Neural crest cell (in vitro differentiated cells): ENCODE results near the gene IL12B. TPM values are rescaled to one million over a fixed set of nuclear protein-coding genes. Genes with fewer than 3 reads are reported as not detected.
A peak's percentile ranks its signal among the peaks of the same experiment; 100 is the strongest.

Source experiments
- DNase-seq: peaks from one replicate; pipeline ENCODE4 v3.0.0; 2021; ENCODE audit warnings: low read depth, mixed read lengths, low spot score
- H3K27ac Mint-ChIP-seq: one replicate; pipeline ENCODE4 v1.8.0; 2021; ENCODE audit warnings: mild to moderate bottlenecking, mixed read lengths; ENCODE audit not compliant: unreplicated experiment
- H3K27me3 Mint-ChIP-seq: 2 replicates; pipeline ENCODE4 v1.8.0; 2021; ENCODE audit warnings: low read depth, mild to moderate bottlenecking, mixed read lengths
- H3K36me3 Mint-ChIP-seq: 2 replicates; pipeline ENCODE4 v1.8.0; 2021; ENCODE audit warnings: low read depth, mild to moderate bottlenecking, mixed read lengths
- H3K4me1 Mint-ChIP-seq: 2 replicates; pipeline ENCODE4 v1.8.0; 2021; ENCODE audit warnings: mixed read lengths
- H3K4me3 Mint-ChIP-seq: one replicate; pipeline ENCODE4 v1.8.0; 2021; ENCODE audit warnings: mild to moderate bottlenecking, mixed read lengths
- H3K9me3 Mint-ChIP-seq: 2 replicates; pipeline ENCODE4 v1.8.0; 2021; ENCODE audit warnings: mixed read lengths
- total RNA-seq: library from RNA; stranded (reverse); gene quantifications from 2 replicates; pipeline ENCODE4 v1.2.1, GENCODE V29; 2021
- TF ChIP-seq, protein P1 (sequence below): fragments of 200-600 bp; sonication (generic); conservative IDR thresholded peaks from 2 replicates; pipeline ENCODE4 v1.5.0; 2021; ENCODE audit warnings: antibody characterized with exemption, mild to moderate bottlenecking

Gene IL12B
- total RNA-seq, 1 donor from 2014 or later, result not detected

DNA sequence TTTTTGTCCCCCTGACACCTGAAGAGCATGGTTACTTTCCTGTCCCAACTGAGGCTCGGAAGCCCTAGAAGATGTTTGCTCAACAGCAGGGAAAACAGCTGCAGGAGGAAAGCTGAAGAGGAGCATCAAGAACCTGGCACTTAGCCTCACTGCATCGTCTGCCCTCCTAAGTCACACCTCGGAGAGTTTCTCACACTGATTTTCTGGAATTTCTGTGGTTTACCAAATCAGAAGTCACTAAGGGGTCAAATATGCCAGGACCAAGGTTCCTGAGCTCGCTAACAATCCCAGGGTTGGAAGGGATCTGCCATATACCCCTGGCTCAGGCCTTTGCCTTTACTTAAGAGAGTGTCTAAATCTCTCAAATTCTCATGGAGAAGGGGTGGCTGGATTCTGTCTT is 5.3 kb downstream of the IL12B start:
- TF ChIP-seq, protein P1, sequence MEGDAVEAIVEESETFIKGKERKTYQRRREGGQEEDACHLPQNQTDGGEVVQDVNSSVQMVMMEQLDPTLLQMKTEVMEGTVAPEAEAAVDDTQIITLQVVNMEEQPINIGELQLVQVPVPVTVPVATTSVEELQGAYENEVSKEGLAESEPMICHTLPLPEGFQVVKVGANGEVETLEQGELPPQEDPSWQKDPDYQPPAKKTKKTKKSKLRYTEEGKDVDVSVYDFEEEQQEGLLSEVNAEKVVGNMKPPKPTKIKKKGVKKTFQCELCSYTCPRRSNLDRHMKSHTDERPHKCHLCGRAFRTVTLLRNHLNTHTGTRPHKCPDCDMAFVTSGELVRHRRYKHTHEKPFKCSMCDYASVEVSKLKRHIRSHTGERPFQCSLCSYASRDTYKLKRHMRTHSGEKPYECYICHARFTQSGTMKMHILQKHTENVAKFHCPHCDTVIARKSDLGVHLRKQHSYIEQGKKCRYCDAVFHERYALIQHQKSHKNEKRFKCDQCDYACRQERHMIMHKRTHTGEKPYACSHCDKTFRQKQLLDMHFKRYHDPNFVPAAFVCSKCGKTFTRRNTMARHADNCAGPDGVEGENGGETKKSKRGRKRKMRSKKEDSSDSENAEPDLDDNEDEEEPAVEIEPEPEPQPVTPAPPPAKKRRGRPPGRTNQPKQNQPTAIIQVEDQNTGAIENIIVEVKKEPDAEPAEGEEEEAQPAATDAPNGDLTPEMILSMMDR, result no peak
- Mint-ChIP-seq H3K27me3 (peaks cover 53% of the 10 kb centered on the region), H3K4me1 (no peaks in the 10 kb centered on the region), H3K36me3 (no peaks in the 10 kb centered on the region), H3K27ac (no peak overlapping the region), H3K9me3 (no peaks in the 10 kb centered on the region), H3K4me3 (no peak overlapping the region)
- DNase-seq, result no peak

DNA sequence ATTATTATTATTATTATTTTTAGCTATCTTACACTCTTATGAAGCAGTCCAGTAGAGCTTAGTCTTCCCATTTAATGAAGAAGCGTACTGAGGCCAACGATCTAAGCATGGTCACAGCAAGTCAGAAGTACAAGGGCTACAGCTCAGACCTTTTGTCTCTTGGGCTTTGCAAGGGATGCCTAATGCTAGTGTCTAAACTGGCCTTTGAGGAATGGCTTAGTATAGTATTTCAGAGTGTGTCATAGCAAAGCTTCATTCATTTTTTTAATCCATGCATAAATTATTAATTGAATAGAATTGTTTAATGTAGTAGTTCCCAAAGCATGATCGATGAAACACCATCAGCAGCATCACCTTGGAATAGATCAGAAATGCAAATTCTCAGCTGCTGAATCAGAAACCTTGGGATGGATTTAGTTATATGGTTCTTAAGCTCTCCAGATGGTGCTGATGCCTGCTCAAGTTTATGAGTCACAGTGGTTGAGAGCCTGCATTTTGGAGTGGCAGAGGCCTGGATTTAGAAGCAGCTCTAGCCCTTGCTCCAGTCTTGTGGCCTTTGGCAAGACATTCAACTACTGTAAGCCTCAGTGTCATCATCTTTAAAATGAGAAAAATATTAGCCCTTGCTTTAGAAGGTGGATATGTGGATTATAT is 6.1 kb downstream of the IL12B start:
- TF ChIP-seq, protein P1, result no peak

DNA sequence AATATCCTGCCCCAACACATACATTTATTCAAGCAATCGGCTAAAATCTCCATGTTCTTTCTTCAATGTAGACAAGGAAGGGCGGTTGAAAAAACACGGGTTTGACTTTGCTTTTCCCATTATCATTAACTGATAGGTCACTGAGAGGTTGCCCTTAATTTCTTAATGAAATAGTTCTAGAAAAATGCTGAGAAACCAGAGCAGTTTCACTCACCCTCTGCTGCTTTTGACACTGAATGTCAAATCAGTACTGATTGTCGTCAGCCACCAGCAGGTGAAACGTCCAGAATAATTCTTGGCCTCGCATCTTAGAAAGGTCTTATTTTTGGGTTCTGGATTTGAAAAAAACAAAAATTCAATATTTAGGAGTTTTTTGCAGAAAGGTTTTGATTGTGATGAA is 8.1 kb downstream of the IL12B start:
- H3K27me3 Mint-ChIP-seq, result peaks cover 36% of the 10 kb centered on the region
- H3K27ac Mint-ChIP-seq, result no peak overlapping the region
- H3K36me3 Mint-ChIP-seq, result no peaks in the 10 kb centered on the region
- H3K4me3 Mint-ChIP-seq, result no peak overlapping the region
- H3K4me1 Mint-ChIP-seq, result no peaks in the 10 kb centered on the region
- no peaks in the 10 kb centered on the region for H3K9me3 Mint-ChIP-seq
- TF ChIP-seq, protein P1, result no peak
- DNase-seq, result no peak

More for the DNA sequence above, 6.1 kb downstream of the IL12B start:
- no peaks in the 10 kb centered on the region for H3K4me1 Mint-ChIP-seq
- H3K4me3 Mint-ChIP-seq, result no peak overlapping the region
- H3K36me3 Mint-ChIP-seq, result no peaks in the 10 kb centered on the region
- H3K9me3 Mint-ChIP-seq, result no peaks in the 10 kb centered on the region
- no peak overlapping the region for H3K27ac Mint-ChIP-seq
- H3K27me3 Mint-ChIP-seq, result peaks cover 53% of the 10 kb centered on the region
- DNase-seq, result no peak

DNA sequence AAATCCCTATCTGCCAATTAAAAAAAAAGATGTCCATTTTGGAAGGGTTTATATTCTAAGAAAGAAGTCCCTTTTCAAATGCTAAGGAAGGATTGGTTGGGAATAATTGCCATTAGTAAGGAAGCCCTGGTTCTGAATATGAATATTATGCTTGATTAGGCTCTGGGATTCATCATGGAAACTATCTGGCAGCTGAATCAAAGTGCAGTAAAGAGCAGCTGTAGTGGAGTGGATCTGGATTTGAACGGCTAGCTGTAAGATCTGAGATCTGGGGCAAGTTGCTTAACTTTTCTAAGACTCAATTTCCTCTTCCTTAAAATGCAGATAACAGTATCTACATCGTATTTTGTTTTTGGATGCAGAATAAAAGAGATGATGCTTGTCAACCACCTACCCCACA is 10.5 kb downstream of the IL12B start:
- TF ChIP-seq, protein P1, result no peak
- Mint-ChIP-seq H3K9me3 (no peaks in the 10 kb centered on the region), H3K4me3 (no peak overlapping the region), H3K36me3 (no peaks in the 10 kb centered on the region), H3K27me3 (peaks cover 31% of the 10 kb centered on the region), H3K27ac (no peak overlapping the region), H3K4me1 (no peaks in the 10 kb centered on the region)
- no peak for DNase-seq

DNA sequence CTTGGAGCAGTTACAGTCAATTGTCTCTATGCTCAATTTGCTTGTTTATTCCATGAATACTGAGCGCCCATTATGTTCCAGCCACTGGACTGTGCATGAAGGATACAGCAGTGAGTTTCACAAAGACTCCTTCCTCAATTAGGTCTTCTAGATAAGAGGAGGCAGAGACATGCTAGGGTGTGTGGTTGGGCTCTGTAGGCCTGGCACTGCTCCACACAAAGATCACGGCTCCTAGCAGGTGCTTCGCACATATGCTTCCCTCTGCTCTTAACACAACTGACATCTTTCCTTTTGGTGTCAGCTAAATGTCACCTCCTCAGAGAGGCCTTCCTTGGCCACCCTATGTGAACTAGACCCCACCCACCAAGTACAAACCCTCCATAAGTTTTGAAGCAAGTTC is 10.9 kb downstream of the IL12B start:
- TF ChIP-seq, protein P1, result no peak
- Mint-ChIP-seq H3K4me1 (no peaks in the 10 kb centered on the region), H3K9me3 (no peaks in the 10 kb centered on the region), H3K27me3 (peaks cover 29% of the 10 kb centered on the region), H3K4me3 (no peak overlapping the region), H3K27ac (peak overlapping the region; percentile 20), H3K36me3 (no peaks in the 10 kb centered on the region)
- DNase-seq, result no peak
